Measurements from ENCODE around the gene GUCA1A. TPM values are rescaled to one million over a fixed set of nuclear protein-coding genes. Genes with fewer than 3 reads are reported as not detected.
"Not testable (repeated sequence)": the region's sequence is repeated elsewhere in the genome, so short reads cannot be mapped to it uniquely, and the experiment has no call there.

The GUCA1A gene
- total RNA-seq, 1 experiment from 2014 or later, result not detected

DNA sequence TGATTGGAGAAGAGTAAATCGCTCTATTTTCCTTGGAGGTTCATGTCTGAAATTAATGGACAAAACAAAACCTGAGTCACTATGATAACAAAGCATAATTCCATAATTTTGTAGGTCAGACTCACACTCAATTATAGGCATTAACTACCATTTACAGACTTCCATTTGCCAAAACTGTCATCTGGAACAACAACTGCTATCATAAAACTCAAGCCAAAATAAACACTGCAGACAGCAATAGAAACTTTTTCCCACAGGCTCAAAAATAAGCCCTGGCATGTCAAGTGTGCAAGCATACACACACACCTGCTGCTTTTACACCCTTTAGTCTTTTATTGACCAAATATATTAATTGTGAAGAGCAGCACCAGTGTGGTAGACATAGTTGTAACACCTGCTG lies 37.4 kb downstream of the GUCA1A start:
- intact Hi-C loops (cut with micrococcal nuclease; ENCODE audit: unreplicated experiment), result no loop called here
- H3K27me3 Mint-ChIP-seq (ENCODE audit: insufficient read depth, unreplicated experiment), result no peaks in the 10 kb centered on the region
- CTCF ChIA-PET, result no interaction called here
- no peak overlapping the region for H3K4me3 Mint-ChIP-seq (ENCODE audit: unreplicated experiment)
- peaks cover 55% of the 10 kb centered on the region for H3K36me3 Mint-ChIP-seq (ENCODE audit: insufficient read depth, unreplicated experiment)
- Histone ChIP-seq H3K36me3 (ENCODE audit: control insufficient read depth, insufficient read depth, low read length) (peaks cover 2% of the 10 kb centered on the region; the same call in 1 of the 2 replicates), H3K4me1 (no peaks in the 10 kb centered on the region), H3K4me3 (ENCODE audit: low read depth, low read length) (no peak overlapping the region), H3K9me3 (no peaks in the 10 kb centered on the region), H3K27me3 (replicated peaks; ENCODE audit: control insufficient read depth, insufficient read depth, low read length) (no peaks in the 10 kb centered on the region)
- no TSS peak for BruUV-seq (replicated peaks)
- TF ChIP-seq, protein P1, sequence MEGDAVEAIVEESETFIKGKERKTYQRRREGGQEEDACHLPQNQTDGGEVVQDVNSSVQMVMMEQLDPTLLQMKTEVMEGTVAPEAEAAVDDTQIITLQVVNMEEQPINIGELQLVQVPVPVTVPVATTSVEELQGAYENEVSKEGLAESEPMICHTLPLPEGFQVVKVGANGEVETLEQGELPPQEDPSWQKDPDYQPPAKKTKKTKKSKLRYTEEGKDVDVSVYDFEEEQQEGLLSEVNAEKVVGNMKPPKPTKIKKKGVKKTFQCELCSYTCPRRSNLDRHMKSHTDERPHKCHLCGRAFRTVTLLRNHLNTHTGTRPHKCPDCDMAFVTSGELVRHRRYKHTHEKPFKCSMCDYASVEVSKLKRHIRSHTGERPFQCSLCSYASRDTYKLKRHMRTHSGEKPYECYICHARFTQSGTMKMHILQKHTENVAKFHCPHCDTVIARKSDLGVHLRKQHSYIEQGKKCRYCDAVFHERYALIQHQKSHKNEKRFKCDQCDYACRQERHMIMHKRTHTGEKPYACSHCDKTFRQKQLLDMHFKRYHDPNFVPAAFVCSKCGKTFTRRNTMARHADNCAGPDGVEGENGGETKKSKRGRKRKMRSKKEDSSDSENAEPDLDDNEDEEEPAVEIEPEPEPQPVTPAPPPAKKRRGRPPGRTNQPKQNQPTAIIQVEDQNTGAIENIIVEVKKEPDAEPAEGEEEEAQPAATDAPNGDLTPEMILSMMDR (IDR thresholded peaks at IDR 0.05; ENCODE audit: insufficient read depth in 1 of 2, low read depth in 1 of 2, low read length in 1 of 2, severe bottlenecking in 1 of 2, unreplicated experiment in 1 of 2), result no peak
- no peak for DNase-seq
- no peak overlapping the region for H3K27ac Mint-ChIP-seq (ENCODE audit: unreplicated experiment)
- no peaks in the 10 kb centered on the region for H3K9me3 Mint-ChIP-seq (ENCODE audit: unreplicated experiment)
- no peaks in the 10 kb centered on the region for H3K4me1 Mint-ChIP-seq (ENCODE audit: low read depth, unreplicated experiment)
- POLR2A ChIA-PET, result no interaction called here

DNA sequence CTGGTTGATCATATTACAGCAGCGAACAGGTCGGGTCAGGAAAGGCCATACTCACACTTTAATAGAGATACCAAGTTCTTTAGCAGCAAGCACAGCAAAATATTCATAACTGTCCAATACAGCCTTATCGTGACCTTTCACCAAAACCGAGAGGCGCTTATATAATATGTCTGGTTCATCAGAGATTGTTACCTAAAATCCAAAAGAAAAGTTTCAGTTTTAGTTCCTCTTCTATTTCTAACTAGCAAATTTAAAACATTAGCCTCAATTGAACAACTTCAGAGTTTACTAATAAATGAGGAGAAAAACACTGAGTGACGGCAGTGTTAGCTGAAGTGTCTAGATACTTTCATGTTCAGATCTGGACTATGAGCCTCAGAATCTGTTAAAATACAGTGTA lies 38.6 kb downstream of the GUCA1A start:
- intact Hi-C loops (cut with micrococcal nuclease; ENCODE audit: unreplicated experiment), result no loop called here

DNA sequence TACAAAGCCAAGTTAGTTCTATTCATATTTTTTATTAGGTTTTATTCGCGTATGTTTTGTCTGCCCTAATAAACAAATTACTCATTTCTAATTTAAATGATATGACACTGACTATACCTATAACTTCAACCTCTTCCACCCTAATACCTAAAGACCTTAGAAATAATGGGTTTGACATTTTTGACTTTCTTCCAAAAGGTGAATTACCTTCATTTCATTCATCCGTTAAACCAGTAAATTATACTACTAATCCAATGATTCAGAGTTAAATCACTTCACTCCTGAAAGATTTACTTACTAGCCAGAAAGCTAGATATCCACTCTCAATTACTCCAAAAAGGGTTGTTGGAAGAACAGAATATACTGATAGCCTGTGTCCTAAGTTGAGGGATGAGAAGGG lies 39.3 kb downstream of the GUCA1A start:
- TF ChIP-seq, protein P1 (IDR thresholded peaks at IDR 0.05; ENCODE audit: insufficient read depth in 1 of 2, low read depth in 1 of 2, low read length in 1 of 2, severe bottlenecking in 1 of 2, unreplicated experiment in 1 of 2), result no peak
- CTCF ChIA-PET, result interaction anchor here (0.5 kb wide), 1 partner anchor 701 kb away, joined by 3 read pairs; no protein-coding TSS in a partner anchor
- peaks cover 61% of the 10 kb centered on the region for H3K36me3 Mint-ChIP-seq (ENCODE audit: insufficient read depth, unreplicated experiment)

More for the DNA sequence above, 38.6 kb downstream of the GUCA1A start:
- Mint-ChIP-seq H3K36me3 (ENCODE audit: insufficient read depth, unreplicated experiment) (peaks cover 60% of the 10 kb centered on the region), H3K9me3 (ENCODE audit: unreplicated experiment) (no peaks in the 10 kb centered on the region), H3K4me1 (ENCODE audit: low read depth, unreplicated experiment) (no peaks in the 10 kb centered on the region), H3K27ac (ENCODE audit: unreplicated experiment) (no peak overlapping the region), H3K27me3 (ENCODE audit: insufficient read depth, unreplicated experiment) (no peaks in the 10 kb centered on the region), H3K4me3 (ENCODE audit: unreplicated experiment) (no peak overlapping the region)
- POLR2A ChIA-PET, result no interaction called here
- Histone ChIP-seq H3K27me3 (replicated peaks; ENCODE audit: control insufficient read depth, insufficient read depth, low read length) (no peaks in the 10 kb centered on the region), H3K4me1 (peaks cover 2% of the 10 kb centered on the region), H3K36me3 (ENCODE audit: control insufficient read depth, insufficient read depth, low read length) (peaks cover 2% of the 10 kb centered on the region; the same call in 1 of the 2 replicates), H3K9me3 (no peaks in the 10 kb centered on the region), H3K4me3 (ENCODE audit: low read depth, low read length) (no peak overlapping the region)
- no TSS peak for BruUV-seq (replicated peaks)
- DNase-seq, result no peak
- TF ChIP-seq, protein P1 (IDR thresholded peaks at IDR 0.05; ENCODE audit: insufficient read depth in 1 of 2, low read depth in 1 of 2, low read length in 1 of 2, severe bottlenecking in 1 of 2, unreplicated experiment in 1 of 2), result no peak
- CTCF ChIA-PET, result interaction anchor here (0.7 kb wide), 1 partner anchor 73 kb away, joined by 3 read pairs; no protein-coding TSS in a partner anchor

DNA sequence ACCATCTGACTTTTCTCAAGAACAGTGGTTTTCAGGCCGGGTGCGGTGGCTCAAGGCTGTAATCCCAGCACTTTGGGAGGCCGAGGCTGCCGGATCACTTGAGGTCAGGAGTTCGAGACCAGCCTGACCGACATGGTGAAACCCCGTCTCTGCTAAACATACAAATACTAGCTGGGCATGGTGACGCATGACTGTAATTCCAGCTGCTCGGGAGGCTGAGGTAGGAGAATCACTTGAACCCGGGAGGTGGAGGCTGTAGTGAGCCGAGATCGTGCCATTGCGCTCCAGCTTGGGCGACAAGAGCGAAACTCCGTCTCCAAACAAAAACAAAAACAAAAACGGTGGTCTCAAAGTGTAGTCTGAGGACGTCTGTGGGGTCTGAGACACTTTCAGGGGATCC lies 43.3 kb downstream of the GUCA1A start:
- H3K27me3 ChIP-seq (replicated peaks; ENCODE audit: control insufficient read depth, insufficient read depth, low read length); H3K27ac Mint-ChIP-seq (ENCODE audit: unreplicated experiment); H3K9me3 Mint-ChIP-seq (ENCODE audit: unreplicated experiment); POLR2A ChIA-PET; H3K4me3 ChIP-seq (ENCODE audit: low read depth, low read length); H3K9me3 ChIP-seq; DNase-seq; H3K4me1 ChIP-seq; H3K27me3 Mint-ChIP-seq (ENCODE audit: insufficient read depth, unreplicated experiment); BruUV-seq (replicated peaks); H3K4me1 Mint-ChIP-seq (ENCODE audit: low read depth, unreplicated experiment); H3K36me3 ChIP-seq (ENCODE audit: control insufficient read depth, insufficient read depth, low read length): not testable (repeated sequence)
- peaks cover 34% of the 10 kb centered on the region for H3K36me3 Mint-ChIP-seq (ENCODE audit: insufficient read depth, unreplicated experiment)
- intact Hi-C loops (cut with micrococcal nuclease; ENCODE audit: unreplicated experiment), result loop anchor here (2.0 kb wide), 1 partner anchor 74 kb away; the partner anchor contains the start of gene C6orf132
- H3K4me3 Mint-ChIP-seq (ENCODE audit: unreplicated experiment), result peak overlapping the region; percentile 99
- CTCF ChIA-PET, result interaction anchor here (0.6 to 0.8 kb wide), 2 partner anchors 50 to 166 kb away, joined by 4 to 5 read pairs; partner anchors contain the start of gene TAF8

More for the DNA sequence above, 39.3 kb downstream of the GUCA1A start:
- POLR2A ChIA-PET, result no interaction called here
- intact Hi-C loops (cut with micrococcal nuclease; ENCODE audit: unreplicated experiment), result no loop called here
- Mint-ChIP-seq H3K27me3 (ENCODE audit: insufficient read depth, unreplicated experiment) (no peaks in the 10 kb centered on the region), H3K9me3 (ENCODE audit: unreplicated experiment) (no peaks in the 10 kb centered on the region), H3K27ac (ENCODE audit: unreplicated experiment) (no peak overlapping the region), H3K4me1 (ENCODE audit: low read depth, unreplicated experiment) (no peaks in the 10 kb centered on the region), H3K4me3 (ENCODE audit: unreplicated experiment) (no peak overlapping the region)
- H3K9me3 ChIP-seq, result no peaks in the 10 kb centered on the region
- DNase-seq, result no peak
- BruUV-seq (replicated peaks), result no TSS peak
- H3K4me1 ChIP-seq, result peaks cover 7% of the 10 kb centered on the region
- H3K4me3 ChIP-seq (ENCODE audit: low read depth, low read length), result no peak overlapping the region
- peaks cover 2% of the 10 kb centered on the region; the same call in 1 of the 2 replicates for H3K36me3 ChIP-seq (ENCODE audit: control insufficient read depth, insufficient read depth, low read length)
- no peaks in the 10 kb centered on the region for H3K27me3 ChIP-seq (replicated peaks; ENCODE audit: control insufficient read depth, insufficient read depth, low read length)

Measured in Caco-2 (cell line).